ENCODE measurements around the gene PLA2G5. TPM values are rescaled to one million over a fixed set of nuclear protein-coding genes. Genes with fewer than 3 reads are reported as not detected.
"Not testable (repeated sequence)": the region's sequence is repeated elsewhere in the genome, so short reads cannot be mapped to it uniquely, and the experiment has no call there.

The PLA2G5 gene
- total RNA-seq, 1 donor from 2014 or later: under 0.01 TPM

- DNase-seq (ENCODE audit: low read depth in 2 of 2): no peak
These were observed 45.5 kb downstream of the PLA2G5 start for GRCh38 chr1:20115479-20115878.

- DNase-seq (ENCODE audit: low read depth in 2 of 2): no peak
These were observed 45.9 kb downstream of the PLA2G5 start for GRCh38 chr1:20115916-20116315.

- no peak for DNase-seq (ENCODE audit: low read depth in 2 of 2)
These were observed 47.2 kb downstream of the PLA2G5 start for GRCh38 chr1:20117236-20117635.

- no peak for DNase-seq (ENCODE audit: low read depth in 2 of 2)
These were observed 49.4 kb downstream of the PLA2G5 start, which contains the start of gene PLA2G2D for GRCh38 chr1:20119347-20119746. PLA2G2D (minus strand) TSS chr1:20119536; CDS start chr1:20119498, 38 bp downstream.

- no peak for DNase-seq (ENCODE audit: low read depth in 2 of 2)
These were observed 50.8 kb downstream of the PLA2G5 start for GRCh38 chr1:20120796-20121195.

GRCh38 chr1:20123722-20124455, 53.9 kb downstream of the PLA2G5 start:
- DNase-seq (ENCODE audit: low read depth in 2 of 2): peak in 1 of 2 donors; percentile 15

GRCh38 chr1:20124456-20125057, 54.6 kb downstream of the PLA2G5 start:
- DNase-seq (ENCODE audit: low read depth in 2 of 2): peak; percentile 49 to 80

GRCh38 chr1:20125100-20125499, 55.1 kb downstream of the PLA2G5 start:
- no peak for DNase-seq (ENCODE audit: low read depth in 2 of 2)

- no peak for DNase-seq (ENCODE audit: low read depth in 2 of 2)
These were observed 56.2 kb downstream of the PLA2G5 start for GRCh38 chr1:20126041-20126805.

GRCh38 chr1:20126806-20127440, 56.9 kb downstream of the PLA2G5 start:
- DNase-seq (ENCODE audit: low read depth in 2 of 2): no peak

GRCh38 chr1:20130518-20130917, 60.5 kb downstream of the PLA2G5 start:
- not testable (repeated sequence) for DNase-seq (ENCODE audit: low read depth in 2 of 2)

- DNase-seq (ENCODE audit: low read depth in 2 of 2): no peak
These were observed 65.0 kb downstream of the PLA2G5 start for GRCh38 chr1:20134995-20135394.

- no peak for DNase-seq (ENCODE audit: low read depth in 2 of 2)
These were observed 66.3 kb downstream of the PLA2G5 start for GRCh38 chr1:20136249-20136648.

- no peak for DNase-seq (ENCODE audit: low read depth in 2 of 2)
These were observed 67.1 kb downstream of the PLA2G5 start for GRCh38 chr1:20137055-20137454.

- DNase-seq (ENCODE audit: low read depth in 2 of 2): no peak
These were observed 67.6 kb downstream of the PLA2G5 start for GRCh38 chr1:20137604-20138003.

- no peak for DNase-seq (ENCODE audit: low read depth in 2 of 2)
These were observed 68.4 kb downstream of the PLA2G5 start for GRCh38 chr1:20138346-20138745.

GRCh38 chr1:20138961-20139550, 69.1 kb downstream of the PLA2G5 start, which contains the start of gene PLA2G2F:
PLA2G2F (plus strand) TSS chr1:20139323; CDS start chr1:20139428, 105 bp downstream.
- no peak for DNase-seq (ENCODE audit: low read depth in 2 of 2)

GRCh38 chr1:20139776-20140612, 70.0 kb downstream of the PLA2G5 start:
- DNase-seq (ENCODE audit: low read depth in 2 of 2): no peak

GRCh38 chr1:20141001-20141400, 71.0 kb downstream of the PLA2G5 start:
- DNase-seq (ENCODE audit: low read depth in 2 of 2): no peak

- no peak for DNase-seq (ENCODE audit: low read depth in 2 of 2)
These were observed 71.5 kb downstream of the PLA2G5 start for GRCh38 chr1:20141466-20141865.
